HCT116 (cell line): ENCODE results near the gene RAB41. TPM values are rescaled to one million over a fixed set of nuclear protein-coding genes. Genes with fewer than 3 reads are reported as not detected.

ENCODE experiments used
- ATAC-seq: fragments of 200-7000 bp; cut with Tn5 transposase; 2 replicates; pipeline ENCODE4 v1.9.1; 2020; ENCODE audit warnings: mild to moderate bottlenecking, moderate library complexity
- BruUV-seq: library from RNA; stranded (reverse); fragments of 400-500 nt; replicated peaks from 2 replicates; lab custom pipeline; 2021; lab: Mats Ljungman, UMichigan
- CTCF ChIA-PET: fragments of 300-600 bp; sonication (Branson Sonifier 250); formaldehyde crosslinking; loops from one replicate; lab custom pipeline; 2021; ENCODE audit warnings: antibody characterized with exemption; lab: Charles Lee
- POLR2A ChIA-PET: fragments of 300-600, 350-600 bp; sonication (Branson Sonifier 250); formaldehyde crosslinking; loops from one replicate; lab custom pipeline; 2021; ENCODE audit warnings: antibody characterized with exemption; lab: Charles Lee
- RAD21 ChIA-PET, 2 experiments: fragments of 300-600 bp; sonication (Branson Sonifier 250); formaldehyde crosslinking; loops; one replicate each; lab custom pipeline; 2023; ENCODE audit warnings: low total read pairs in 2 of 2; ENCODE audit not compliant: uncharacterized antibody in 2 of 2, unreplicated experiment in 2 of 2, low non-redundant PET in 1 of 2; lab: Charles Lee
- DNase-seq: peaks from one replicate; pipeline ENCODE4 v3.0.0-alpha.2; 2010; ENCODE audit warnings: low read depth, low spot score
- H2AFZ ChIP-seq: fragments of 200-600 bp; shearing (Covaris generic), sonication (generic); 2 replicates; pipeline ENCODE4 v1.6.1; 2017; ENCODE audit warnings: low read depth, mixed run types, mixed read lengths, antibody characterized with exemption, low read length; ENCODE audit not compliant: poor library complexity, severe bottlenecking
- H3K27ac ChIP-seq: 2 replicates; pipeline ENCODE4 v1.5.1; 2012; ENCODE audit warnings: low read depth, low read length
- H3K27me3 ChIP-seq: fragments of 200-600 bp; sonication (generic); 2 replicates; pipeline ENCODE4 v1.6.1; 2016; ENCODE audit warnings: mixed run types, low read length, mixed read lengths; ENCODE audit not compliant: insufficient read depth
- H3K36me3 ChIP-seq, 2 experiments: fragments of 200-500 bp in 1 of 2; fragments of 200-600 bp in 1 of 2; sonication (Bioruptor generic) in 1 of 2; sonication (generic) in 1 of 2; 2 replicates each; pipeline versions ENCODE4 v1.5.1 to v1.6.1; 2014 to 2016; ENCODE audit warnings: low read length in 2 of 2, inconsistent platforms in 1 of 2, mixed read lengths in 1 of 2, mixed run types in 1 of 2; ENCODE audit not compliant: insufficient read depth in 2 of 2, control insufficient read depth in 1 of 2
- H3K4me1 ChIP-seq, 2 experiments: fragments of 200-600 bp in 1 of 2; sonication (generic) in 1 of 2; 2 replicates each; pipeline versions ENCODE4 v1.5.1 to v1.6.1; 2012 to 2017; ENCODE audit warnings: low read length in 2 of 2, inconsistent platforms in 1 of 2, mild to moderate bottlenecking in 1 of 2, mixed read lengths in 1 of 2, mixed run types in 1 of 2, moderate library complexity in 1 of 2; ENCODE audit not compliant: insufficient read depth in 2 of 2, control insufficient read depth in 1 of 2
- H3K4me2 ChIP-seq: fragments of 200-600 bp; sonication (generic); 2 replicates; pipeline ENCODE4 v1.6.1; 2017; ENCODE audit warnings: mixed run types, low read length, mixed read lengths
- H3K4me3 ChIP-seq, 2 experiments: fragments of 200-600 bp in 1 of 2; sonication (generic) in 1 of 2; replicated peaks in 1 of 2; 2 replicates each; pipeline ENCODE4 v1.5.1; 2011 to 2016; ENCODE audit warnings: low read length in 2 of 2, control low read depth in 1 of 2, low read depth in 1 of 2, mild to moderate bottlenecking in 1 of 2, mixed read lengths in 1 of 2, mixed run types in 1 of 2
- H3K79me2 ChIP-seq: fragments of 200-600 bp; sonication (generic); 2 replicates; pipeline ENCODE4 v1.6.1; 2017; ENCODE audit warnings: mild to moderate bottlenecking, mixed run types, low read length, moderate library complexity, mixed read lengths; ENCODE audit not compliant: insufficient read depth
- H3K9ac ChIP-seq: fragments of 200-600 bp; sonication (generic); 2 replicates; pipeline ENCODE4 v1.6.1; 2016; ENCODE audit warnings: low read length, mixed read lengths
- H3K9me2 ChIP-seq: fragments of 200-600 bp; sonication (generic), shearing (Covaris generic); 2 replicates; pipeline ENCODE4 v1.6.1; 2017; ENCODE audit warnings: mixed run types, mild to moderate bottlenecking, moderate library complexity; ENCODE audit not compliant: insufficient read depth
- H3K9me3 ChIP-seq, 2 experiments: fragments of 200-500 bp in 1 of 2; fragments of 200-600 bp in 1 of 2; sonication (Bioruptor generic) in 1 of 2; sonication (generic) in 1 of 2; 2 replicates each; pipeline ENCODE4 v1.6.1; 2014 to 2017; ENCODE audit warnings: low read length in 2 of 2, mixed read lengths in 2 of 2, inconsistent platforms in 1 of 2, low read depth in 1 of 2, mild to moderate bottlenecking in 1 of 2, mixed run types in 1 of 2, moderate library complexity in 1 of 2; ENCODE audit not compliant: control insufficient read depth in 1 of 2, insufficient read depth in 1 of 2
- H4K20me1 ChIP-seq: fragments of 200-600 bp; sonication (generic), shearing (Covaris generic); 2 replicates; pipeline ENCODE4 v1.6.1; 2017; ENCODE audit warnings: mixed run types, mild to moderate bottlenecking, moderate library complexity; ENCODE audit not compliant: insufficient read depth
- CEBPB ChIP-seq: IDR thresholded peaks from 2 replicates; pipeline ENCODE4 v1.6.1; 2012; ENCODE audit warnings: low read depth
- EGR1 ChIP-seq: IDR thresholded peaks from 2 replicates; pipeline ENCODE4 v1.6.1; 2012; ENCODE audit warnings: low read depth
- ELF1 ChIP-seq: IDR thresholded peaks from 2 replicates; pipeline ENCODE4 v1.6.1; 2012; ENCODE audit warnings: low read depth, borderline replicate concordance
- EZH2 ChIP-seq: fragments of 200-600 bp; sonication (generic); IDR thresholded peaks from 2 replicates; pipeline ENCODE4 v1.6.1; 2017; ENCODE audit warnings: antibody characterized with exemption, mixed run types
- EZH2phosphoT487 ChIP-seq: fragments of 200-600 bp; IDR thresholded peaks from 2 replicates; pipeline ENCODE4 v1.6.1; 2018; ENCODE audit warnings: antibody characterized with exemption, borderline replicate concordance
- POLR2AphosphoS5 ChIP-seq: IDR thresholded peaks from 2 replicates; pipeline ENCODE4 v1.6.1; 2011; ENCODE audit warnings: mild to moderate bottlenecking, low read depth, low read length, moderate library complexity
- RAD21 ChIP-seq: IDR thresholded peaks from 2 replicates; pipeline ENCODE4 v1.6.1; 2012; ENCODE audit warnings: low read depth, mild to moderate bottlenecking
- SIN3A ChIP-seq: IDR thresholded peaks from 2 replicates; pipeline ENCODE4 v1.6.1; 2012; ENCODE audit warnings: low read depth
- SP1 ChIP-seq: IDR thresholded peaks from 2 replicates; pipeline ENCODE4 v1.6.1; 2012; ENCODE audit warnings: low read depth
- TCF7L2 ChIP-seq: IDR thresholded peaks from 2 replicates; pipeline ENCODE4 v1.7.0; 2011; ENCODE audit warnings: borderline replicate concordance, inconsistent platforms; ENCODE audit not compliant: insufficient read depth, insufficient read length; ENCODE audit errors: extremely low read depth
- YY1 ChIP-seq: IDR thresholded peaks from 2 replicates; pipeline ENCODE4 v1.6.1; 2011; ENCODE audit warnings: low read length, low read depth, moderate library complexity, mild to moderate bottlenecking; ENCODE audit not compliant: insufficient replicate concordance; ENCODE audit errors: extremely low read depth
- ZFX ChIP-seq: fragments of 450-650 bp; IDR thresholded peaks from 2 replicates; pipeline ENCODE4 v1.6.1; 2017
- intact Hi-C: fragments of 100-400 bp; cut with micrococcal nuclease; formaldehyde crosslinking; loops from 2 replicates; pipeline ENCODE4 v1.10.0; 2022
- total RNA-seq: library from RNA; stranded (reverse); gene quantifications from one replicate; pipeline ENCODE4 v1.2.1, GENCODE V29; 2021; ENCODE audit not compliant: unreplicated experiment
- TF ChIP-seq, protein P1 (sequence below): IDR thresholded peaks from 2 replicates; pipeline ENCODE4 v1.6.1; 2011; ENCODE audit warnings: mild to moderate bottlenecking, low read length, moderate library complexity; ENCODE audit not compliant: insufficient replicate concordance; ENCODE audit errors: extremely low read depth
- TF ChIP-seq, protein P2 (sequence below): IDR thresholded peaks from 2 replicates; pipeline ENCODE4 v1.6.1; 2012
- TF ChIP-seq, protein P3 (sequence below), 3 experiments: fragments of 200-600 bp in 1 of 3; sonication (generic) in 1 of 3; IDR thresholded peaks in 2 of 3; conservative IDR thresholded peaks in 1 of 3; 2 replicates each; pipeline ENCODE4 v1.5.1; 2012 to 2017; ENCODE audit warnings: low read depth in 2 of 3, low read length in 2 of 3, antibody characterized with exemption in 1 of 3, borderline replicate concordance in 1 of 3, control low read depth in 1 of 3, mild to moderate bottlenecking in 1 of 3, mixed read lengths in 1 of 3, mixed run types in 1 of 3, moderate library complexity in 1 of 3; ENCODE audit not compliant: insufficient read depth in 1 of 3
- TF ChIP-seq, protein P4 (sequence below): IDR thresholded peaks from 2 replicates; pipeline ENCODE4 v1.6.1; 2012

RAB41 gene
- total RNA-seq, 1 experiment from 2014 or later, result not detected

DNA sequence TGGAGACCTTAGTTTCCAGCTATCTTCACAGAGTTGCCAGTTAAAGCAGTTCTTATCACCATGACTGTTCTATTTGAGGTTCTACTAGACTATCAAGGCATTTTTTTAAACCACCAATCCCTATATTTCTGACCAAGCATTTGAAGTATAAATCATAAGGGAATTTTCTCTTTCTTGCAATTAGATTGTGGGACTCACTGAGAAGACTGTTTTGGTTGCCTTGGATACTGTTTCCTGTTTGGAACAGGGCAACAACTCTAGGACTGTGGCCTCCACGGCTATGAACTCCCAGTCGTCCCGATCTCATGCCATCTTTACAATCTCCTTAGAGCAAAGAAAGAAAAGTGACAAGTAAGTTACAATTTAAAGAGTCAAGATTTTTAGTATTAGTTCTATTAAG lies 19.7 kb downstream of the RAB41 start:
- Histone ChIP-seq H3K4me1 (no peaks in the 10 kb centered on the region), H3K79me2 (peaks cover 49% of the 10 kb centered on the region), H3K36me3 (peaks cover 5 to 15% of the 10 kb centered on the region in 2 experiments; a peak in 2 of 4 replicates), H3K27me3 (no peaks in the 10 kb centered on the region), H3K4me3 (no peak overlapping the region), H4K20me1 (no peaks in the 10 kb centered on the region), H3K9me2 (no peaks in the 10 kb centered on the region), H3K27ac (no peak overlapping the region), H3K9ac (no peak overlapping the region), H3K9me3 (no peaks in the 10 kb centered on the region), H3K4me2 (no peak overlapping the region), H2AFZ (no peak overlapping the region)
- intact Hi-C loops, result no loop called here
- no peak for DNase-seq
- TF ChIP-seq EGR1 (no peak), RAD21 (no peak), ELF1 (no peak), SIN3A (no peak), ZFX (no peak), CEBPB (no peak)
- TF ChIP-seq, protein P1, sequence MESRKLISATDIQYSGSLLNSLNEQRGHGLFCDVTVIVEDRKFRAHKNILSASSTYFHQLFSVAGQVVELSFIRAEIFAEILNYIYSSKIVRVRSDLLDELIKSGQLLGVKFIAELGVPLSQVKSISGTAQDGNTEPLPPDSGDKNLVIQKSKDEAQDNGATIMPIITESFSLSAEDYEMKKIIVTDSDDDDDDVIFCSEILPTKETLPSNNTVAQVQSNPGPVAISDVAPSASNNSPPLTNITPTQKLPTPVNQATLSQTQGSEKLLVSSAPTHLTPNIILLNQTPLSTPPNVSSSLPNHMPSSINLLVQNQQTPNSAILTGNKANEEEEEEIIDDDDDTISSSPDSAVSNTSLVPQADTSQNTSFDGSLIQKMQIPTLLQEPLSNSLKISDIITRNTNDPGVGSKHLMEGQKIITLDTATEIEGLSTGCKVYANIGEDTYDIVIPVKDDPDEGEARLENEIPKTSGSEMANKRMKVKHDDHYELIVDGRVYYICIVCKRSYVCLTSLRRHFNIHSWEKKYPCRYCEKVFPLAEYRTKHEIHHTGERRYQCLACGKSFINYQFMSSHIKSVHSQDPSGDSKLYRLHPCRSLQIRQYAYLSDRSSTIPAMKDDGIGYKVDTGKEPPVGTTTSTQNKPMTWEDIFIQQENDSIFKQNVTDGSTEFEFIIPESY, result no peak
- TF ChIP-seq, protein P2, sequence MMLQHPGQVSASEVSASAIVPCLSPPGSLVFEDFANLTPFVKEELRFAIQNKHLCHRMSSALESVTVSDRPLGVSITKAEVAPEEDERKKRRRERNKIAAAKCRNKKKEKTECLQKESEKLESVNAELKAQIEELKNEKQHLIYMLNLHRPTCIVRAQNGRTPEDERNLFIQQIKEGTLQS, result no peak
- ChIA-PET RAD21 (no interaction called here), POLR2A (no interaction called here), CTCF (no interaction called here)
- BruUV-seq, result no TSS peak
- no peak for ATAC-seq

DNA sequence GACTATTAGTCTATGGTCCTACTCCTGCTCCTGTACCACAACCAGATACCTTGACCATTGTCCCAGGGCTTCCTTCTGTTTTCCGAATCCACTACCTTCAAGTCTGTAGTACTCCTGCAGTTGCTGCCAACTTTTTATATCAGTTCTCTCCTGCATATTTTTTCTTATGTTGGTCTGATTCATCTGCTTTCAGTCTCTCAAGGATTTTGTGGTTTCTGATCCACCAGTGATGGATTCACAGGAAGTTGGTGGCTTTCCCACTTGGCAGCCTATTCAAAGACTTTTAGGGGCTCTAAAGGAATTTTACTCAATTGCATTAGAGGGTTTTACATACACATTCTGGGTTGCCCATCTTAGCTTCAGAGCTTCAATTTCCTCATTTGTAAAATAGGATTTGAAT lies 31.5 kb downstream of the RAB41 start:
- H3K36me3 ChIP-seq, result no peaks in the 10 kb centered on the region; a peak in 2 of 4 replicates
- H3K4me1 ChIP-seq, result no peaks in the 10 kb centered on the region
- H3K9me2 ChIP-seq, result no peaks in the 10 kb centered on the region
- no peaks in the 10 kb centered on the region for H4K20me1 ChIP-seq
- DNase-seq (no peak), ATAC-seq (no peak)
- no peak overlapping the region for H3K4me2 ChIP-seq
- H3K27ac ChIP-seq, result no peak overlapping the region
- no peak overlapping the region for H3K4me3 ChIP-seq
- no TSS peak for BruUV-seq
- ChIA-PET RAD21 (no interaction called here), POLR2A (no interaction called here), CTCF (no interaction called here)
- no peak overlapping the region for H3K9ac ChIP-seq
- H3K27me3 ChIP-seq, result no peaks in the 10 kb centered on the region
- intact Hi-C loops, result no loop called here
- H3K9me3 ChIP-seq, result no peaks in the 10 kb centered on the region
- peaks cover 70% of the 10 kb centered on the region for H3K79me2 ChIP-seq
- no peak overlapping the region for H2AFZ ChIP-seq
- TF ChIP-seq YY1 (no peak), RAD21 (no peak), EGR1 (no peak), POLR2AphosphoS5 (no peak), TCF7L2 (no peak), SP1 (no peak), EZH2phosphoT487 (no peak), EZH2 (no peak)
- TF ChIP-seq, protein P3, sequence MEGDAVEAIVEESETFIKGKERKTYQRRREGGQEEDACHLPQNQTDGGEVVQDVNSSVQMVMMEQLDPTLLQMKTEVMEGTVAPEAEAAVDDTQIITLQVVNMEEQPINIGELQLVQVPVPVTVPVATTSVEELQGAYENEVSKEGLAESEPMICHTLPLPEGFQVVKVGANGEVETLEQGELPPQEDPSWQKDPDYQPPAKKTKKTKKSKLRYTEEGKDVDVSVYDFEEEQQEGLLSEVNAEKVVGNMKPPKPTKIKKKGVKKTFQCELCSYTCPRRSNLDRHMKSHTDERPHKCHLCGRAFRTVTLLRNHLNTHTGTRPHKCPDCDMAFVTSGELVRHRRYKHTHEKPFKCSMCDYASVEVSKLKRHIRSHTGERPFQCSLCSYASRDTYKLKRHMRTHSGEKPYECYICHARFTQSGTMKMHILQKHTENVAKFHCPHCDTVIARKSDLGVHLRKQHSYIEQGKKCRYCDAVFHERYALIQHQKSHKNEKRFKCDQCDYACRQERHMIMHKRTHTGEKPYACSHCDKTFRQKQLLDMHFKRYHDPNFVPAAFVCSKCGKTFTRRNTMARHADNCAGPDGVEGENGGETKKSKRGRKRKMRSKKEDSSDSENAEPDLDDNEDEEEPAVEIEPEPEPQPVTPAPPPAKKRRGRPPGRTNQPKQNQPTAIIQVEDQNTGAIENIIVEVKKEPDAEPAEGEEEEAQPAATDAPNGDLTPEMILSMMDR (IDR thresholded peaks at IDR 0.05 in 2 of 3, conservative IDR thresholded peaks at IDR 0.05 in 1 of 3; ENCODE audit: borderline replicate concordance in 1 of 3, insufficient read depth in 1 of 3, low read depth in 2 of 3, low read length in 2 of 3), result no peak
- TF ChIP-seq, protein P4, sequence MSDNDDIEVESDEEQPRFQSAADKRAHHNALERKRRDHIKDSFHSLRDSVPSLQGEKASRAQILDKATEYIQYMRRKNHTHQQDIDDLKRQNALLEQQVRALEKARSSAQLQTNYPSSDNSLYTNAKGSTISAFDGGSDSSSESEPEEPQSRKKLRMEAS, result no peak
